Superior temporal gyrus (tissue), 1 donor: Measurements from ENCODE around the gene GCSAM.

Experiments used
- DNase-seq: peaks from one replicate; pipeline ENCODE4 v3.0.0-alpha.2; 2016; ENCODE audit errors: extremely low spot score

The GCSAM gene

DNA sequence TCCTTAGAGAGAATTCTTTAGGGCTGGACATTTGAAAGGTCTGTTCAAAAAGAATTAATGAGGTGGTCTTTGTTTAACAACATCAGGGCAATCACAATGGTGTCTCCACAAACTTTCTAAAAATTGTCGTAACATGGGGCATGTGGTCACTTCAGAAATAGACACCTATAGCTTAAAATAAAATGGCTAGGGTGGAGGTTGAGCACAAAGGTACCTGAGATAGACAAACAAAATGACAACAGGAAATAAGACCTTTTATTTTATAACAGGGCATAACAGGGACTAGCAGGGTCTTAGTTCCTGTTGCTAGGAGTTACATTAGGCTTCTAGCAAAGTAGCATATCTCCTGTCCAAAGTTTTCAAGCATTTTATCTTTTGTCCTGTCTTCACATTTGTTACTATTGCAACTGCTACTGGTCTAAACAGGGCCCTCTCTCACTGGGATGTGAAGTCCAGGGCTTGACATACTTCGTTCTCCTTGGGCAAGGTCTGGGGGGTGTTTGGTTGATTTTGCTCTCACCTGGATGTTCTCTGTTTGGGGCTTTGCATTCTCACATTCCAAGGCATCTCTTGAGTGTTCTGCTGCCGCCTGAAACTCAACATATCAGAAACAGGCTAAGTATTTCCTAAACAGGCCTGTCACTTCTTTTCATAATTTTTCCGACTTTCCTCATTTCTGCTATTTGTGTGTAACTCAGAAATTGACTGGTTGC lies 3.0 kb downstream of the GCSAM start:
- DNase-seq = no peak

DNA sequence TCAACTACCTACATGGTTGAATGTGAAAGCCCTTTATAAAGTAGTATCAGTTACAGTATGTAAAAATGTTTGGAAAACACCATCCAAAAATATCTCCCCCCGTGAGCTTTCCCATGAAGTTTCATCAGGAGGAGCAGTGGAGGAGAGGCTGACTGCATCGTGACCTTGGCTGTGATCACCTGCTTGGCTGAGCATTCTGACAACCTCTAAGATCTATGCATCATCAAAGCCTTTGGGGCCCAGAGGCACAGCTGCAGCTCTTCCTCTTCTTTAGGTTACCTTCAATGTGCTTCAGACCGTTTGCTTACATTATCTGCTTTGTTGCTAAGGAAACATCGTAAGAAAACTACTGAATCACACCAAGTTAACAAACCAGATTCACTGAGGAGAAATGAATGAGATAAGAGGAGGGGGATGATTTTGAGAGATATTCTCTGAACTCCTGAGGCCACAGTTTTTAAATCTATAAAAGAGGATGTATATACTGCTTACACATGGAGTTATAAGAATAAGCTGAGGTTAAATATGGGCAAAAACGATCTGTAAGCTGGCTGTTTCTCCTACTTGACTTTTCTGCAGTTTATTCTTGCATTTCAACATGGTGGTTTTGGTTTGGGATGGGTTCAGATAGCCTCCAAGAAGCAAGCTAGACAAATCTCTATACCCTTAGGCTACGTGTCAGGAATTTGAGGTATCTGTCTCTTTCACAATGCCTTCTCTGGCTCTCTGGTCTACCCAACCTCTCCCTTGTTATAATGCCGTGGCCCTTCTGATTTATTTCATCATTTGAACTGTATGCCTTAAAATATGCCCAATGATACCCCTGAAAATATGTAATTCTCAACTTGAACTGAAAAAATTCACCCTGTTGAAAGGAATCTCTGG lies 4.0 kb downstream of the GCSAM start:
- DNase-seq = no peak

DNA sequence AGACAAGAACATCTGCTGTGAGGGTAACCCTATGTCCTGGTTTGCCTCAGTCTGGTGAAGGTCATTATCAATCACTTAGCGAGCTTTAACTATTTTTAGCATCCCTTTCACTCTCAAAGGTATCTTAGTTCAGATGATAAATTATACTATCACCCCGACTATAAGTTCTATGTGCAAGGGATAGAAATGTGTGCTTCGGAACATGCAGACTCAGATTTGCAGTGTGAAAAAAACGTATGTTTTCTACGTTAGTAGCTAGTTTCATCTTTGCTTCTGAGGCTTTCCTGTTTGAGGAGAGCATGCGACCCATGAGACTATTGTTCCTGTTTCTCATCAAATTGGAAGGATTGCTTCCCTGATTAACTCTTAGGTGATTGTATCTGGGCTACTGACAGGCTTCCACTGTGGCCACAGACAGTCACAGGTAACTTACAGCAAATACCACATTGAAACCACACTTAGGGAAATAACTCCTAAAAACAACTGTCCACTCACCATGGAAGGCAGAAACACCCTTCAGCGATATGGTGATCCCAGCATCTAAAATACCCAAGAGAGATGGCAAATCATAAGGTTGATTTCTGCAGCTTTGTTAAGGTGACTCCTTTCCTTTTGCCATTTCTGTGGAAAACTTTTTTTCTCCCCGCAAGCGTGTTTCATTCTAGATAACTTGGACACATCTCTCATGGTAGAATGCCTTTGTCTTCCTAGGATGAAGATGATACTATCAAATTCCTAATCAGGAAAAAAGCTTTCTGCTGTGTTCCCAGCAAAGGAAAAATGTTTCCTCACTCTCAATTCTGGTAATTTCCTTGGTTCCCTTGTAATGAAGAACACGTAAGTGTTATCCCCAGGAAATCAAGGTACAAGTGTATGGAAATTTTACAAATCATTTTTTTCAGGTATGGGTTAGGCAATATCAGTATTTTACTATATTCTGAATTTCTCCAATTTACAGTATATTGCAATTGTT lies 5.2 kb downstream of the GCSAM start:
- no peak for DNase-seq

DNA sequence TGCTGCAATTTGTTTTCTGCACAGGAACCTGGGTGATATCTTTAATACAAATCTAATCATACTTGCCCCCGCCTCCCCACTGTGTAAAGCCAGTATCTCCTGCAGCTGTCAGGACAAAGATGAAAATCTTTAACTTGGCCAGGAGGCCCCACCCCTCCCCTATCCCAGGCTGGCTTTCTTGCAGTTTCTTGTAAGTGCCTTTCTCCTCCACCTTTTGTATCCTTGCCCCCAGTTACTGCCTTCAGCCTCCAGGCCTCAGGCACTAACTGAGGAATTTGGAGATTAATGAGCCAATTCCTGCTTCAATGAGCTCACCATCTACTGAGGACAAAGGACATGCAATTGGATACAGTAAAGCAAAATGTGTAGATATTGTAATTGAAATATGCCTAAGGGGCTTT lies 6.5 kb downstream of the GCSAM start:
- DNase-seq = no peak

DNA sequence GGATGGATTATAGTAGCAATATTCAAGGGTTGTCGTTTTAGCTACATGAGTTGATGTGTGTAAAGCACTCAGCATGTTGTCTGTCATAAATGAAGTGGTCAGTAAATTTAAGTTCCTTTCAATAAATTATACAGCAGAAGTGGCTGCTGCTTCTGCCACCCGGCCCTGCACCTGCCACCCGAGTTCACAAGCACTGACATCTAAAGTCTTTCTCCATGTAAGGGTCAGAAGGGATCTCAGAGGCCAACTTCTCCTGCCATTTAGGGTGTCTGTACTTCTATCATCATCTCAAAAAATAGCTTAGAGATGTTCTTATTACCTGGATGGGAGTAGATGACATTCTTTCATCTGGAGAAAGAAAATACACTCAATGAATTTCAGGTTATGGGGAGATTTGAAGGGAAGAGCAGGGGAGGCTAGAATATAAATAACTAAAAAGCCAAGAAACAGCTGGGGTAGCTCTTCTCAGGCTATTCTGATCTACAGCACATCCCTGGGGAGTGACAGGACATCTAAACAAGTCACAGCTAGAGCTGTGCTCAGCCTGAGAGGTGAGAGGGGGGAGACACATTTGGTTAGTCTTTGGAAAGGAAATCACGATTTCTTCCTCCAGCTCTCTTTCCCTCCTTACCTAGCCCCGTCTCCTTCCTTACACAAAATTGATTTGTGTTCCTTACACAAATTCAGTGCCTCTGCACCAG lies 8.0 kb downstream of the GCSAM start:
- DNase-seq = no peak

DNA sequence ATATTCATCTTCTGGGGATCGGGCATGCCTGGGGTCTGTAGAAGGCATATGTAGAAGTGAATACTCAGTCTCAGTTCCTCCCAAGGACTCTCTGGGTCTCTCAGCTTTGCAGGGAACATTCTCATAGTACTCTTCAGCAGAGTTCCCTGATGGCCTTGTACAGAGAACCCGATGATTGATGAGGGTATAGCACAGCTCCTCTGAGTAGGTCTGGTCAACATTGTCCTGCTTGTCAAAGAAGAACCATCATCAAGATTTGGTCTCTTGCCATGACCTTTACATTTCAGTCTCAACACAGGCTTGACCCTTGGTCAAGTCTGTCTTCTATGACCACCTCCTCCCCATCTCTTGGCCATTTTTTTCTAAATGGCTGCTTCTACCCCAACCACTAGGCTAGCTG lies 9.5 kb downstream of the GCSAM start:
- DNase-seq = no peak

DNA sequence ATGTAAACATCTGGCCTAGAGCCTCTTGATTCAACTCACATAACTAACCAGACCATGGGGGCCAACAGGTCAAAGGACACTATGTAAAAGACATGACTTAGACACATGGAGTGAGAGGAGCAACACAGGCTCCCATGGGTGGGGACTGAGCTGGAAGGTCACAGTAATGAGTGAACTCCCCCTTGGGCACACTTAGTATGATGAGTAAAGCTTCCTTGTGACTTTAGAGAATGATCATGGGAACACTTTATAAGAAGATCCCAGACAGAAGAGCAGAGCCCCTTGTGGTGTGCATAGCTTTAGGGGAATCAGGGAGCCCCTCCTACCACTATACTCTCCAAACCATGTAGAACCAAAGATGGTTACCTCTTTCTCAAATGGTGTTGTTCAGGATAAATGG lies 10.2 kb downstream of the GCSAM start:
- no peak for DNase-seq

DNA sequence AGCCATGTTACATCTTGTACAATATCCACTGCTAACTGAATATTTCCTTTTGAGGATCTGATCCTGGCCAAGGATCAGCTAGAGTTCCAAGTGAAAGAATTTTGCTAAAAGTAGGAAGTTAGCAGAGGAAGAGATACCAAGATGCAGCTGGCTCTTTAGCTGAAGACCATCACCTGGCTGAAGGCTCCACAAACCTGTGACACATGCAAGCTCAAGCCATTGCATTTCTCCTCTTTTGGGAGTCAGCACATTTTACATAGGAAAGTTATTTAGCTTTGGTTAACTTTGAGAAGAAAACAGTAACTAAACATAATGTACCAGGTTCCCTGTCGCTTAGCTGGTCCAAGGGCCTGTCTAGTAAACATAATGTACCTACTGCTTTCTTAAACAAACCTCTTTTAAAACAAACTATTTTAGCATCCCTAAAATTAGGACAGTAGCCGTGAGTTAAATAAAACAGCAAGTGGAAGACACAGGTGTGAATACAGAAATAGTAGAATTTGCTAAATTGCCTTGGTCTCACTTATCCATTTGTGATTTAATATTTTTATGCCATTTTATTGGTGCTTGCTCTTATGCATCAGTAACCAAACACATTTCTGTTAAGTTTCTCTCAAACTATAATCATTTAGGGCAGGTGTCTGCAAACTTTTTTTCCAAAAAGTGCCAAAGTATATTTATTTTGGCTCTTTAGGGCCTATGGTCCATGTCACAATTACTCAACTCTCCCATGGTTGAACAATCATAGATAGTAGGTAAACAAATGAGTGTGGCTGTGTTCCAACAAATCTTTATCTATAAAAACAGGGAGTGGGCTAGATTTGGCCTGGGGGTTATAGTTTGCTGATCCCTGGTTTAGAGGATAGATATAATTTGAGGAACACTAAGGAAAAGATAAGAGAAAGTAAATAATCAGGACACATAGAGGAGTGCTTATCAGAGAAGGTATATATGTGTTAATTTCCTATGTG lies 11.2 kb downstream of the GCSAM start:
- DNase-seq = no peak

DNA sequence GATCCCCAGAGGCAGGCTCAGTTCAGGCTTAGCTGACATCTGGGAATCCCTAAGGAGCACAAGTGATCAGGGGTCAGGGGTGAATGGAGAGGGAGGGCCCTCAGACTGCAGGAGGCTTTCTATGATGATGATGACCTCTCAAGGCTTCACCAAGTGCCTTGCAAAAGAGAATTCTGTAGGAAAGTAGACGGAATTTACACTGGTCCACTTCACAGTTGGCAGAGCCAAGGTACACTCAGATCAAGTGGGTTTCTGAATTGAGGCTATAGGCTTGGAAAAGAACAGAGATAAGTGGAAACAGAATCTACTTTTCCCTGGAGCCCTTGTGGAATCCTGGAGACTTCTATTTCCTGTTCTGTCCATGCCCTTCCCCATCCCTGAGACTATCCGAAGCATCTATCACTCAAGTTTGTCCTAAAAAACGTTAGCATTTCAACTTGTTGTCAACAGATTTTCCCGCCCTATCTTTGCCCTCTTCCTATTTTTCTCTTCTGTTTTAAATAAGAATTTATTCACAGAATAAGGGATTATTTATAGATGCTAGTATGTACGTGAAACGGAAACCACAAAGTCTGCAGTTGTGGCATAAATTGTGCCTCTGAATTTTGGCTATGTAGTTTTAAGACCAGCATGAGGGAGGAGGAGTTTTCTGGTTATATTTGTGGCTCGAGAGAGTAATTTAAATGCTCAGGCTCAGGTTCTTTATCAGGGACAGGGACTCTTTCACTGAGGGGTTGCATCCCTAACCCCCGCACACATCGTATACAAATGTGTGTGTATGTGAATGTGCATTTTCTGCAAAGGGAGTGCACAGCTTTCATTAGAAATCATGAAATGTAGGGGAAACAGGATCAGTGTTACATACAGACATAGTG lies 12.8 kb downstream of the GCSAM start:
- no peak for DNase-seq

DNA sequence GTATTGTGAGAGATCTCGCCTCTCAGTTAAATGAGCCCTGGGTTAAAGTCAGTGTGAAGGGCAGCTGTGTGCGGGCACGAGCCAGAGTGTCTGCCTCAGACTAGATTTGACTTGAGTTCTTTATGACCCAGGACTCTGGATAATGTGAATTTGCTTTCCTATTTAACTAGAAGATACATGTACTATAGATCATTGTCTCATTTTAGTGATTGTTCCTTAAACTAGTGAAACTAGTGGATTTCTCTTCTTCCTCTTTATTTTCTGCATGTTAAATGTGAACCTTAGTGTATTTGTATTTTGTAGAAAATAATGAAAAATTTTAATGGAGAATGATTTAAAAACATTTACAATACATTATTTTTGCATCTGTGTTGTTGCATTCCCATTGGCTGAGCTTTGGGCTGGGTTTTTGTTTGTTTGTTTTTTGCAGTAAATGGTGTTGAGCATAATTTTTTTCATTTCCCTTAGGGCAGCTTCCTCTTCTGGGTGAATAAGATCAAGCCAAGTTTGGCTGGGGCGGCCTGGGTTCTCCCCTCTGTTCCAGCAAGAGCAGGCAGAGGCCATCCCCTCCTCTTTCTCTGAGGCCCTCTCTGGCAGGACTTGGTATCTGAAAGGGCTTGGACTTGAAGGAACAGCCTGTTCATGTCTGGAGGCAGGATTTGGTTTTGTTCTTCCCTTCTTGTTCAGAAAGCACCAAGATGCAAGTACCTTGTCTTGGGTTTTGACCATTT lies 15.0 kb downstream of the GCSAM start:
- DNase-seq = no peak

DNA sequence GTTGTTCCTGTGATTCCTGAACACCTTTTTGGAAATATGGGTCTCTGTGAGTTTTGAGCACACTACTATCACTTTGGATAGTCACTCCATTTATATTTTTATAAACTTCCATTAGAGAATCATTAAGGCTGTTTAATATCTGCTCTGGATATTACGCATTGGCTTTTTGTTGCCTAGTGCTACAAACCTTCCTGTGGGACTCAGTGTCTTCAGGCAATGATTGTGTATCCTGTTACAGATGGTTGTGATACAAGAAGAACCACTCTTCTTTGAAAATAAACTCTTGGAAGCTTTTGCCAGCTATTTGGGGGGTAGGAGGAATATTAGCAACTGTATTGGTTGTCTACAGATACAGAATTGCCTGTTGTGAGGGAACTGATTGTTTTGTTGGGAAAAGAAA lies 15.6 kb downstream of the GCSAM start:
- DNase-seq = no peak

DNA sequence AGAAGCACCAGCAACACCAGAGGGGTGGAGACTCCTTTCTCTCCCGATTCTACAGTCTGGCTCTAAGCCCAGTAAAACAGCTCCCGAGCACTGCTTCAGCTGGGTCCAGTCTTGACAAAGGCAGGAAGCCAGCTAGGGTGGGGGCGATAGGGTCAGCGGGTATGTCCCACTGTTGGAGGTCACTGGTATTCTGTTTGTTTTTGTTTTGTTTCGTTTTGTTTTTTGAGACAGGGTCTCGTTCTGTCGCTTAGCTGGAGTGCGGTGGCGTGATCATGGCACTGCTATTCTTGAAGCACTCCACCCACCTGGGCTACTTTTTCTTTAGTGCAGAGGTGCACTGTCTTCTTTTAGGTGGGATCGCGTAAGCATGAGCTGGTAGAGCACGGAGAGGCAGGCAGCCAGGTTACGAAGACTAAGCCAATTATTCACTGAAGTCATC lies 16.3 kb downstream of the GCSAM start:
- no peak for DNase-seq

DNA sequence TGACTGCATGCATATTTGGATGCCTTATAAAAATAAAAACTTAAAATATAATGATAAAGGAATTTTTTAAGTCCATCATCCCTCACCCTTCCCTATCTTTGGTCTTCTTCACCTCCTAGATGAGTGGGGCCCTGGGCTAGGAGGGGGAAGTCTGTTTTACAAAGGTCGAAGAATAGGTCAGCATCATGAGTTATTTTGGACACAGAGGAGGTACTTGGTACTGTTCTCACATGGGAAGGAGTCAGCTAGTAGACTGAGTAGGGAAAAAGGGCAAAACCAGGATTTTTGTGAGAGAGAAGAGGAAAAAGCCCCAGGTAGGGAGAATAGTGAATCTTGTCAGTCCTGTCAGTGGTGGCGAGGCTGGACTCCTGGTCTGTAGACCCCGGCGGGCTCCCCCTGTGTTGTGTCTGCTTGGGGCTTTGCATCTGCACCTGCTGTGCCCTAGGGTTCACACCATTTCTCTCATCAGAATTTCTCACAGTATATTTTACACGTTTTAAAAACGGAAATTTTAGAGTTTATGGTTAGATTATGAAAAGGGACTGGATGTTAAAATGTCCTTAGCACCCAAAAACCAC lies 17.2 kb downstream of the GCSAM start:
- DNase-seq = no peak

DNA sequence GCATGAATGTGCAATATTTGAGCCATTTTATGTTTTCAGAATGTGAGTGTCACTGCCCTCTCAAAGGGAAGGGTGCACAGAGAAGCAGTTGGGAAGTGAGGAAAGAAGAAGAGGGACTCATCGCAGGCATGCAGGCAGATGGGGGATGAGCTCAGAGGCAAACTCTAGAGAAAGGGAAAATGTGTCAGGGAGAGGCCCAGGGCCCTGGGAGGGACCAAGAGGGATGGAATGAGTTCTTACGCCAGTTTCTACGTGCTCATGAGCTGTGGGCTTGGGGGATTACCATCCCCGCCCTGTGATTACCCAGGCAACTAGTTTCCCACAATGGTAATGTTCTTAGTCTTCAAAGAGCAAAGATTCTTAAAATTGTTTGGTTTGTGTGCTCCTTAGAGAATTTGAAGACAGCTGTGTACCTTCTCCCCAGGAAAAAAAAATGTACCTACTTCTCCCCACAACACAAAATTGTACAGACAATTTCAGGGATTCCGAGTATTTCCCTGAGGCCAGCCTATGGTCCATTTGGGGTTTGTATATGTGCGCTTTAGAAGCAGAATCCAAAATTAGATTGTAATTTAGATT lies 17.8 kb downstream of the GCSAM start:
- DNase-seq = no peak

DNA sequence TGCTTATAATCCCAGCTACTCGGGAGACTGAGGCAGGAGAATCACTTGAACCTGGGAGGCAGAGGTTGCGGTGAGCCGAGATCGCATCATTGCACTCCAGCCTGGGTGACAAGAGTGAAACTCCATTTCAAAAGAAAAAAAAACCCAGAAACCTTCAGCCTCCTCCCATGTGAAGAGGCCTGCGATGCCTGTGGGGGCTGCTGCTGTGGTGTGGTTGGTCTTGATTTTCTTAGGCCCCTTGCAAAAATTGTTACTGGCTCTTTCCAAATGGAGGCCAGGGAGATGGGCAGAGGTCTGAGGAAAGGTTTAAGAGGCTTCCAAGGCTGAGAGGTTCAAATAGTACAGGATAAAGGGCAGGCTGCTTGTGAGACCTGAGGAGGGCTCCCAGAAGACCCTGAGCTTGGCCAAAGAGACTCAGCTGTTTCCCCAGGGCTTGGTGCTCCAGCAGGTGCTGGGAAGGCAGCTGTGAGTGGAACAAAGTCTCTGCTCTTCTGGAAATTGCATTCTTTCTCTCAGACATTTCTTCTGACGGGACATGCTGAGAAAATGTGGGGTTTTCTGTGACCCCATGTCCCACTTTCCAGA lies 18.4 kb downstream of the GCSAM start:
- no peak for DNase-seq

DNA sequence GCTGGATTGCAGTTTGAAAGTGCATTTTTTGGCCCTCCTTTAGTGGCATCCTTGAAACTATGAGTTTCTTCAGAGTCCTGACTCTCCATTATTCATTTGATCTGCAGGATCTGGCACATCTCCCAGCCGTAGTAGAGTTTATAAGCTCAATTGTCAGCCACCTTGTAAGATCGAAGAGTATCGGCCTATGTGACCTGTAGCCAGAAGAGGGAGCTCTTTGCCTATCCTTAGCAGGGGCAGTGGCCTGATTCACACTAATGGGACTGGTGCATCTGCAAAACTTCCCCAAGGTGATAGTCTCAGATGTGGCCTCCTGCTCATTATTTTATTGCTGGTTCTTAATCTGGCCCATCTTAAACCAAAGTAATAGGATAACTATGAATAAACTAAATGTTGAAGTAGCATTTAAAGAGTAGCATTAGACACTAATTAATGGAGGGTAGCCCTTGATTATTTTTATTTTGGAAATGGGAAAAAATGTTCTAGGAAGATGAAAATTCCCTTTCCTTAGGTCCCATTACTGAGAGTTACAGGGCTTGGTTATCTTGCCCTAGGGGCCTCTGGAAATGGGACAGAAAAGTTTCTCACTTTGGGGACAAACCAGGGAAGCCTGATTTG lies 21.2 kb downstream of the GCSAM start:
- peak; percentile 70 for DNase-seq

DNA sequence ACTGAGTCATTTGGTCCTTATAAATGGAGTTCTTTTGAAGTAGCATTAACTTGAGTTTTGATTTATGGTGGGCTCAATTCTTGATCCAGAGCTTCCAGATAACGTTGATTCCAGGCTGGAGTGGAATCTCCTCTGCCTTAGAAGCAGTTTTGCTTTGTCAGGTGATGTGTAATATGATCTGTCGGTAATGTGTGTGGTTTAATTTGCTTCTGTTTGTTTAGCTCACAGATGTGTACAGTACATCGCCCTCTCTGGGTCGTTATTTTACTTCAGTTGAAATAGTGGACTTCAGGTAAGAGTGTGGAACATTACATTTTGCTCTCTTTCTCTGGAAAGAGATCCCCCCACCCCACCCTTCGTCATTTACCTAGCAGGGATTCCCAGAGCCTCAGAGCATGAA lies 23.7 kb downstream of the GCSAM start:
- no peak for DNase-seq
